Activated T-helper 1 cell treated with anti-CD3 and anti-CD28 coated beads, Interleukin-12 subunit alpha, Interleukin-12 subunit beta, Interleukin-2, Interleukin-4 antibody, amounts not matched to agents 30 ng/mL and 10 ng/mL and 1 ng/mL, durations not matched to agents 14 hours and 24 hours and 36 hours (primary cell): ENCODE data around the gene DACH1. TPM values are rescaled to one million over a fixed set of nuclear protein-coding genes. Genes with fewer than 3 reads are reported as not detected.
"Not testable (repeated sequence)": the region's sequence is repeated elsewhere in the genome, so short reads cannot be mapped to it uniquely, and the experiment has no call there.

Experiments
- DNase-seq: peaks from one replicate; pipeline ENCODE4 v3.0.0; 2021; ENCODE audit warnings: low spot score
- H3K27ac Mint-ChIP-seq: one replicate; pipeline ENCODE4 v1.8.0; 2021; ENCODE audit warnings: mild to moderate bottlenecking, mixed read lengths
- H3K27me3 Mint-ChIP-seq: one replicate; pipeline ENCODE4 v1.8.0; 2022; ENCODE audit warnings: mild to moderate bottlenecking, moderate library complexity, mixed read lengths; ENCODE audit not compliant: insufficient read depth
- H3K36me3 Mint-ChIP-seq: one replicate; pipeline ENCODE4 v1.8.0; 2021; ENCODE audit warnings: low read depth, mixed read lengths
- H3K4me1 Mint-ChIP-seq: one replicate; pipeline ENCODE4 v1.8.0; 2021; ENCODE audit warnings: low read depth, mixed read lengths
- H3K4me3 Mint-ChIP-seq: one replicate; pipeline ENCODE4 v1.8.0; 2021; ENCODE audit warnings: mild to moderate bottlenecking, moderate library complexity, mixed read lengths
- H3K9me3 Mint-ChIP-seq: one replicate; pipeline ENCODE4 v1.8.0; 2021; ENCODE audit warnings: mixed read lengths
- intact Hi-C: fragments of 100-400 bp; cut with micrococcal nuclease; formaldehyde crosslinking; loops from one replicate; pipeline ENCODE4 v1.15.1; 2024
- total RNA-seq: library from RNA; stranded (reverse); gene quantifications from 2 replicates; pipeline ENCODE4 v1.2.3, GENCODE V29; 2022

Gene DACH1
- total RNA-seq: not detected in 2 replicates

DNA sequence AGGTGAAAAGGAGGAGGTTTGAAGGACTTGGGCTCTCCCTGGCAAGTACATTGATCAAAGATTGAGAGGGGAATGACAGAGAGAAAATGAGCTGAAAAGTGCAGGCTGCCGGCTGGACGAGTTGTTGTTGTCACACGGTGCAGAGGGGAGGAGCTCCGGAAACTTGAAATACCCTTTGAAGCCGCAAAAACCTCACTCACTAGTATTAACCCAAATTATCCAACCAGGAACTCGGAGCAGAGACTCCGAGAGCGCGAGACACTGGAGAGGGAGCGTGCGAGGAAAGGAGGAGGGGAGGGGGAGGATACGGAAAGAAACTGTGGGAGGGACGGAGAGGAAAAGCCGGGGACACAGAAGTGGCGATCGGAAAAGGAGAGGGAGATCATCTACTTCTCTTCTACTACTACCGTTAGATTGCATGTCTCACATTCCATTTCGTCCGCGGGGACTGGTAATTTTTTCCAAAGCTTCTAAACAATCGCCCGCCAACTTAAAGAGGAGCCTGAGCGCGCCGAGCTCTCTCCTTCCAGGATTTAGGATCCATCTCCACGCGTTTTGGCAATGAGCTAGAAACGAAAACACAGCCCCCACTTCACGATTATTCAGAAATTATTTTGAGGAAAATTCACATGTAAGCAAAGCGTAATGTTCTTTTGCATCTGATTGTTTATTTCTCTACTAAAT is at the start of gene DACH1:
Gene DACH1 (minus strand): TSS at position 74 of the 684 bp plus-strand sequence.
- no peaks in the 10 kb centered on the region for H3K36me3 Mint-ChIP-seq
- intact Hi-C loops: no loop called here
- H3K4me3 Mint-ChIP-seq: peak within 1 kb of the TSS; percentile 63
- H3K4me1 Mint-ChIP-seq: peaks cover 19% of the 10 kb centered on the region
- no peaks in the 10 kb centered on the region for H3K9me3 Mint-ChIP-seq
- no peak for DNase-seq
- H3K27ac Mint-ChIP-seq: no peak within 1 kb of the TSS
- H3K27me3 Mint-ChIP-seq: peaks cover 74% of the 10 kb centered on the region

DNA sequence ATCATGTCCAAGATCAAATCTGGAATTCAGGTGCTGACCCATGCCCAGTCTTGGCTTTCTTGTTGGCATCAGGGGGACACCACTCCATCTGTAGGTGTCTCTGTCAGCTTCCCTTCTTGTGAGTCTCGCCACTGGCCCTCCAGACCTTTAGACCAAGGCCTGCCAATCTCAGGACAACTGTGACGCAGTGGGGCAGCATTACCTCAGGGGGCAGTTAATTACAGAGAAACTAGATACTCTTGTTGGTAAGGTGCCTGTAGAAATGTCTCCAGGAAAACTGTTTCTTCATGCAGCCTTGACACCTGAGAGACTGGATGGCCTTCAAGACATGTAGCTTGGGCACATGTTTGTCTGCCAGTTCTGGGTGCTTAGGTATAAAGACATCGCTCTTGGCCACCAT is 46.7 kb upstream of the DACH1 start:
- Mint-ChIP-seq H3K27ac (no peak overlapping the region), H3K27me3 (no peaks in the 10 kb centered on the region), H3K4me3 (no peak overlapping the region), H3K36me3 (no peaks in the 10 kb centered on the region), H3K9me3 (no peaks in the 10 kb centered on the region), H3K4me1 (no peaks in the 10 kb centered on the region)
- intact Hi-C loops: no loop called here
- DNase-seq: no peak

DNA sequence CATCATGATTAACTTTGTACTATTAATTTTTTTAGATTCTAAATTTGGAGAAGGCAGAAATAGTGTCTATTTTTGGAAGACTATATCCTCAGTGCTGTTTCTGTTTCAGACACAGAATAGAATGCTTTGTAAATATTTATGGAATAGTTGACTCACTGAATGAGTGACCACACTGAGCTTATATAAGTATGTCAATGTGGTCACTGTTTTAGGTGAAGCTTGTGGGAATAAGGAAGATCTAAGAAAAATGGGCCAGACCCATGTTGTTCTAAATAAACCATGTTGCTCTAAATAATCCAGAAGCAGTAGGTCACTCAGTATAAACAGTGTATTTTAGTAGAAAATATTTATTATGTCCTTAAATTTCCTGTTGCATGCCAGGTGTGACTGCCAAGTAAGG is 45.5 kb upstream of the DACH1 start:
- H3K9me3 Mint-ChIP-seq: no peaks in the 10 kb centered on the region

DNA sequence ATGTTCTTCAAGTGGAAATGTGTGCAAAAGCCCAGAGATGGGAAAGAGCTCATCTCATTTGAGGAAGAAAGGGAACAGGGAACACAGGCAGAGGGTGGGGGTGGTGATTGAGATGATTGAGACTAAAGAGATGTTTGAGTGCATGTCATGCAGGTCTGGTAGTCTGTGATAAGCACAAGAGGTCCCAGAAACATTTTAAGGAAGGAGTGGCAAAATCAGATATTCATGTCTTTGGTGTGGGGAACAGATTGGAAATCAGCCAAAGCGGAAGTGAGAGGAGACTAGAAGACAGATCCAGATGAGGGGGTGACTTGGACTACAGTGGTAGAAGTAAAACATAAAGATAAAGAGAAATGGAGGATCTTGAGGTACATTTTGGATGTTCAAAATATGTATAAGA is 39.4 kb upstream of the DACH1 start:
- no peaks in the 10 kb centered on the region for H3K36me3 Mint-ChIP-seq
- H3K27me3 Mint-ChIP-seq: no peaks in the 10 kb centered on the region
- no peak overlapping the region for H3K27ac Mint-ChIP-seq
- H3K4me3 Mint-ChIP-seq: no peak overlapping the region
- intact Hi-C loops: no loop called here
- H3K9me3 Mint-ChIP-seq: no peaks in the 10 kb centered on the region
- no peak for DNase-seq
- no peaks in the 10 kb centered on the region for H3K4me1 Mint-ChIP-seq

More for the DNA sequence above, 45.5 kb upstream of the DACH1 start:
- H3K4me1 Mint-ChIP-seq: no peaks in the 10 kb centered on the region
- no peaks in the 10 kb centered on the region for H3K36me3 Mint-ChIP-seq
- DNase-seq: no peak
- no peak overlapping the region for H3K27ac Mint-ChIP-seq
- intact Hi-C loops: no loop called here
- H3K4me3 Mint-ChIP-seq: no peak overlapping the region
- H3K27me3 Mint-ChIP-seq: no peaks in the 10 kb centered on the region

DNA sequence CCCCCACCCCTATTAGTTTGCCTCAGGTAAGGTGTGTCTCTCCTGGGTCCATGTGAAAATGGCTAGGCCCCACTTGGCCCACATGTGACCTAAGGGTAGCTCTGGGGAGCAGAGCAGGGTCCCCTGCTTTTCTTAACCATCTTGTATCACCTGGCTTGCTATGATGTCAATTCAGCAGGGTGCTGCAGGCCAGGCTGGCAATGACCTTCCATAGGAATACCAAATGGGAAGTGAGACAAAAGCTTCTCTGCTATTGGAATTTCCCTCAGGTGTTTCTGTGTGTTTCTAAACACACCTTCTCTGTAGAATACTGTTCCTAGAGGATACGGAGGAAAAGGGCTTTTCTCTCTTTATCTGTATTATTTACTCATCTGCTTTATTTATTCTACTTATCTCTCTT is 35.7 kb upstream of the DACH1 start:
- H3K4me3 Mint-ChIP-seq: no peak overlapping the region
- no peaks in the 10 kb centered on the region for H3K9me3 Mint-ChIP-seq

DNA sequence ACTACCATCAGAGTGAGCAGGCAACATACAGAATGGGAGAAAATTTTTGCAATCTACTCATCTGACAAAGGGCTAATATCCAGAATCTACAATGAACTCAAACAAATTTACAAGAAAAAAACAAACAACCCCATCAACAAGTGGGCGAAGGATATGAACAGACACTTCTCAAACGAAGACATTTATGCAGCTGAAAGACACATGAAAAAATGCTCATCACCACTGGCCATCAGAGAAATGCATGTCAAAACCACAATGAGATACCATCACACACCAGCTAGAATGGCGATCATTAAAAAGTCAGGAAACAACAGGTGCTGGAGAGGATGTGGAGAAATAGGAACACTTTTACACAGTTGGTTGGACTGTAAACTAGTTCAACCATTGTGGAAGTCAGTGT is 26.5 kb upstream of the DACH1 start:
- H3K4me1 Mint-ChIP-seq, DNase-seq: not testable (repeated sequence)

More for the DNA sequence above, 35.7 kb upstream of the DACH1 start:
- H3K27ac Mint-ChIP-seq: no peak overlapping the region
- no peaks in the 10 kb centered on the region for H3K27me3 Mint-ChIP-seq
- intact Hi-C loops: no loop called here
- no peaks in the 10 kb centered on the region for H3K4me1 Mint-ChIP-seq
- no peaks in the 10 kb centered on the region for H3K36me3 Mint-ChIP-seq
- DNase-seq: no peak

DNA sequence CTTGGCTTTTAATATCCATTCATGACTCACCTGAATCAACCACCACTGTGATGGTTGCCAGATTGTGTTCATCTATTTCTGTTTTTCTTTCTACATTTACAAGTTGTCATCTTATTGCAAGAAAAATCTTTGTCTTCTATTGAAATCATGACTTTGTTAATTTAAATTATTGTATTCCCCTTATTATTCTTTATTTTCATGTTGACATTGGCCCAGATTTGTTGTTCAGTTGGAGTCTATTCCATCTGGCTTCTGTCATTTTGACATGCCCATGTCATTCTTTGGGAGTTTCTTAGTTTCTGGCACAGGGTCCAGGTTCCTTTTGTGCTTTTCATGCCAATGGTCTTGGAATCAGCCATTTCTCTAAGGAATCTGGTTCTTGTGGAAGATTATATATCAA is 19.9 kb upstream of the DACH1 start:
- Mint-ChIP-seq H3K27ac (no peak overlapping the region), H3K36me3 (no peaks in the 10 kb centered on the region), H3K9me3 (no peaks in the 10 kb centered on the region), H3K4me3 (no peak overlapping the region), H3K27me3 (peaks cover 2% of the 10 kb centered on the region), H3K4me1 (no peaks in the 10 kb centered on the region)
- DNase-seq: no peak
- intact Hi-C loops: no loop called here

More for the DNA sequence above, 26.5 kb upstream of the DACH1 start:
- H3K27me3 Mint-ChIP-seq, intact Hi-C loops, H3K4me3 Mint-ChIP-seq, H3K36me3 Mint-ChIP-seq, H3K27ac Mint-ChIP-seq, H3K9me3 Mint-ChIP-seq: not testable (repeated sequence)

DNA sequence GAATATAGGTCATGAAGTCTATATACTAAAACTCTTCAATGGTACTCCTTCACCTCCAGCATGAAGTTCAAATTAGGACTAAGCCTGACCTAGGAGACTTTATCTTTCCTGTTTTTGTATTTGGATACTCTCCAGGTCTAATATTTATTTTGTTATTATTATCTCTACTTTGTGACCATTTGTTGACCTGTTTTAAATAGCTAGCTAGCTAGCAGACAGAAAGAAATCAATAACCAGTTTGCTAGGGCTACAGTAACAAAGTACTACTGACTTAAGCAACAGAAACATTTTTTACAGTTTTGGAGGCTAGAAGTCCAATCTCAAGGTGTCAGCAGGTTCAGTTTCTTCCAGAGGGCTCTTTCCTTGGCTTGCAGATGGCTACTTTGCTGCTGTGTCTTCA is 15.1 kb upstream of the DACH1 start:
- Mint-ChIP-seq H3K27me3 (peaks cover 3% of the 10 kb centered on the region), H3K4me3 (no peak overlapping the region), H3K4me1 (peaks cover 4% of the 10 kb centered on the region), H3K9me3 (no peaks in the 10 kb centered on the region), H3K36me3 (no peaks in the 10 kb centered on the region), H3K27ac (no peak overlapping the region)
- DNase-seq: no peak
- intact Hi-C loops: no loop called here

DNA sequence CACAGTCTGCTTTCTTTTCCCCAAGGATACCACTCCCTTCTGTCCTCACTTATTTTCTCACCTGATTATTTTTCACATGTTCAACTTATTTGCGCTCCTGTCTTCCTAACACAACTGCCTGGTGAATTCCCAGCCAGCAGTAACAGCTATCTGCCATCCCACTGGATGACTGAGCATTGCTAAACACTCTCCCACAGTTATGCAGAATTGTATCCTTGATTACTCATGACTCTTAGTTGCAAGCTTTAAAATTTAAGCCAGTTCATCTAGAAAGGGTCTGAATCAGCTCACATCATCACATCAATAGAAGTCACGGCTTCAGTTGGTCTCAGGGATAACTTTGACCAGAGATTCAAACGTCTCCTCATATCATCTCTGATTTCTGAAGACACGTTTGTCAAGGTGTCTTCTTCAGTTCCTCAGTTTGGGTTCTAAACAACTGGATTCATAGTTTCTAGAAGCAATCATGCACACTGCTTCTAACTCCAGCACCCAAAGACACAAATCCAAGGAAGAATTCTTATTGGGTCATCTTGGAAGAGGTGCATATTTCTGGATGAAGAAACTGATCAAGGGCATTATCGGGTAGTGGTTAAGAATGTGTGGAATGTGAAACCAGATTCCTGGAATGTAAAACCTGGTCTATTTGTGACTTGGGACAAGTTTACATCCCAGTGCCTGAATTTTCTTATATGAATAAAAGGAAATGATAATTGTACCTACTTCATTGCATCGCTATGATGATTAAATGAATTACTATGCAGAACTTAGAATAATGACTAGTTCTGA is 13.9 kb upstream of the DACH1 start:
- intact Hi-C loops: no loop called here
- DNase-seq: no peak
- Mint-ChIP-seq H3K4me1 (peaks cover 4% of the 10 kb centered on the region), H3K9me3 (no peaks in the 10 kb centered on the region), H3K27me3 (peaks cover 4% of the 10 kb centered on the region), H3K36me3 (no peaks in the 10 kb centered on the region), H3K4me3 (no peak overlapping the region), H3K27ac (no peak overlapping the region)

DNA sequence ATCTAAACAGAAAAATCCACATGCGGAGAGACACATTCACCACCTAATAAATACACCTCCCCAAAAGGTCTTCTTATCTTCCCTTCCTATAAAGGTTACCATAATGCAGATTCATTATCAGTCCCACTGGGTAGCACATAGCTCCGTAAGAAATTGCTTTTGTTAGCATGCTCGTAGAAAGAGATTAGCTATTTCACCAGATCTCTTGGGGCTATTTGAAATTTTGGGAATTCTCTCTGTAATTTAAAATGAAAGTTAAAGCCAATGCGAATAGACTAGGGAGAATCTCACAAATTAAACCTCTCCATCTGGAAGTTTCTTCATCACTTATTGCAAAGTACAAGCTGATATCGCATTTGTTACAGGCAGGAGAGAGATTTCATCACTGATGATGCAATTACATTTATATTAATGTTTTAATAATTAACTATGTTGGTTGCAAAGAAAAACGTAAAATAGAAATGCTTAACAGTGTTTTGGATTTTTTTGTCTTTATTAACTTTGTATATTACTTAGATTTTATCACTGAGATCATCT is 12.9 kb upstream of the DACH1 start:
- peaks cover 4% of the 10 kb centered on the region for H3K4me1 Mint-ChIP-seq
- H3K9me3 Mint-ChIP-seq: no peaks in the 10 kb centered on the region
- no peaks in the 10 kb centered on the region for H3K36me3 Mint-ChIP-seq

DNA sequence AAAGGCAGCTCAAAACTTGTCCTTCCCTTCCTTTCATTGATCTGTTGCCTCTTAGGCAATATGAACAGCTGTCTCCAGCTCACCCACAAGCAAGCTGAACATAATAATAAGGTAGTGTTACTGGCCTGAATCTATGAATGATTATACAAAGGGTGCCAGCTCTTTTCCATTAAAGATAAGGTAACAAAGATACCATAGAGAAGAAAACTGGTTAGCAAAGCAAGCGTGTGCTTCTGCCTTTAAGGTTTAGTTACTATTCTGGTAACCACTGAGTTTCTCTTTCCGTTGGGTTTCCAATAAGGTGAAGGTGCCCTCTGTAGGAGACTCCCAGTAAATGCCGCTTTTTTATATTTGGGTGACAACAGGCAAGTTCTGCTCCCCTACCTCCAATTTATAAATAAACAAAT is 12.1 kb upstream of the DACH1 start:
- peaks cover 4% of the 10 kb centered on the region for H3K27me3 Mint-ChIP-seq

More for the DNA sequence above, 12.9 kb upstream of the DACH1 start:
- no peak for DNase-seq
- H3K27me3 Mint-ChIP-seq: peaks cover 4% of the 10 kb centered on the region
- no peak overlapping the region for H3K4me3 Mint-ChIP-seq
- intact Hi-C loops: loop anchor here (1.0 to 2.0 kb wide), 3 partner anchors 560 to 1257 kb away; no protein-coding TSS in a partner anchor
- H3K27ac Mint-ChIP-seq: no peak overlapping the region

DNA sequence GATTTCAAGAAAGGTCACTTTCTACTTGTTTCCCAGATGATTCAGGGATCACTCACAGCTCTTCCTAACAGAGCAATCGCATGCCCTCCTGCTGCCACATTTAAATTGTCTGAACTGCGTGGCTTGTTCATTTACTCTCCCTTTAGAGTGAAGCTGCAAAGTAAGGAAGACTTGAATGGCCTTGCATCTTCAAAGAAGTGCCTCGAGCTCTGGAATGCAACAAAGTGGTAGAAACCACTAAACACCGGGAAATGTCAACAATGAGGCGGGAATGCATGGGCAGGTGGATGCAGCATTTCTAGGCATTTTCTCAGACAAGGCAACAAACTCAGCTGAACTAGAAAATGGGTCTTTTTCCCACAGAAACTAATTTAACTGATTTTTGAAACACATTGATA is 10.3 kb upstream of the DACH1 start:
- Mint-ChIP-seq H3K27ac (no peak overlapping the region), H3K27me3 (peaks cover 6% of the 10 kb centered on the region), H3K9me3 (no peaks in the 10 kb centered on the region), H3K36me3 (no peaks in the 10 kb centered on the region), H3K4me3 (no peak overlapping the region), H3K4me1 (peaks cover 4% of the 10 kb centered on the region)
- DNase-seq: no peak
- intact Hi-C loops: no loop called here

More for the DNA sequence above, 12.1 kb upstream of the DACH1 start:
- Mint-ChIP-seq H3K4me3 (no peak overlapping the region), H3K4me1 (peaks cover 4% of the 10 kb centered on the region), H3K36me3 (no peaks in the 10 kb centered on the region), H3K27ac (no peak overlapping the region), H3K9me3 (no peaks in the 10 kb centered on the region)
- intact Hi-C loops: loop anchor here (1.0 to 2.0 kb wide), 3 partner anchors 559 to 1256 kb away; no protein-coding TSS in a partner anchor
- no peak for DNase-seq

DNA sequence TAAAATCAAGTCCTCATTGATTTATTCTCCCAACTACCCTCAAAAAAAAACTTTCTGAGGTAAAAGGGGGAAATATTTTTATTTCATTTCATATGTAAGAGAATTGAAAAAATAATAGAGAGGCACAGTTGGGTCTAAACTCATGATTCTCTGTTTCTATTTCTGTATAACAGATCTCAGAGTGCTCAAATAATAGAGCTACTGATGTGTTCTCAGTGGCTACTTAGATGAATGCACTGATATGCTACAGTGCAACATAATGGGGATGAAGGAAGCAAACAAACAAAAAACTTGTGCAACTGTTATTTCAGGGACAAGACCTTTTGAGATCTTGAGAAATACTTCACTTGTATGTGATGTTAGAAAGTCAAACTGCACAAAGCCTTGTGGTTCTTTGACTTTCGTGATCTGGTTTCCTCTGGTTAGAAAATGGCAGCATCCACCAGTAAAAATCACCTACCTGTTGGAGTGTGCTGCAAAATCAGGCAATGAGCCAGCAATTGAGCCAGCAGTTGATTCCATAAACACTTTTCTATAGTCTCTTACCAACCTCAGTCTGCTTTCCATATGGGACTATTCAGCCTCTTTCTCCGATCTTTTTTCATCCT is 9.7 kb upstream of the DACH1 start:
- Mint-ChIP-seq H3K36me3 (no peaks in the 10 kb centered on the region), H3K4me3 (no peak overlapping the region)
- intact Hi-C loops: no loop called here

More for the DNA sequence above, 9.7 kb upstream of the DACH1 start:
- Mint-ChIP-seq H3K4me1 (peaks cover 4% of the 10 kb centered on the region), H3K27ac (no peak overlapping the region), H3K9me3 (no peaks in the 10 kb centered on the region), H3K27me3 (peaks cover 8% of the 10 kb centered on the region)
- DNase-seq: no peak
